ENCODE data around the gene CDK5RAP1.

- TF ChIP-seq, protein P1, sequence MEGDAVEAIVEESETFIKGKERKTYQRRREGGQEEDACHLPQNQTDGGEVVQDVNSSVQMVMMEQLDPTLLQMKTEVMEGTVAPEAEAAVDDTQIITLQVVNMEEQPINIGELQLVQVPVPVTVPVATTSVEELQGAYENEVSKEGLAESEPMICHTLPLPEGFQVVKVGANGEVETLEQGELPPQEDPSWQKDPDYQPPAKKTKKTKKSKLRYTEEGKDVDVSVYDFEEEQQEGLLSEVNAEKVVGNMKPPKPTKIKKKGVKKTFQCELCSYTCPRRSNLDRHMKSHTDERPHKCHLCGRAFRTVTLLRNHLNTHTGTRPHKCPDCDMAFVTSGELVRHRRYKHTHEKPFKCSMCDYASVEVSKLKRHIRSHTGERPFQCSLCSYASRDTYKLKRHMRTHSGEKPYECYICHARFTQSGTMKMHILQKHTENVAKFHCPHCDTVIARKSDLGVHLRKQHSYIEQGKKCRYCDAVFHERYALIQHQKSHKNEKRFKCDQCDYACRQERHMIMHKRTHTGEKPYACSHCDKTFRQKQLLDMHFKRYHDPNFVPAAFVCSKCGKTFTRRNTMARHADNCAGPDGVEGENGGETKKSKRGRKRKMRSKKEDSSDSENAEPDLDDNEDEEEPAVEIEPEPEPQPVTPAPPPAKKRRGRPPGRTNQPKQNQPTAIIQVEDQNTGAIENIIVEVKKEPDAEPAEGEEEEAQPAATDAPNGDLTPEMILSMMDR (conservative IDR thresholded peaks at IDR 0.05; ENCODE audit: low read depth, low read length) = no peak
- TF ChIP-seq EZH2phosphoT487 (IDR thresholded peaks at IDR 0.05; ENCODE audit: borderline replicate concordance, low read length) = no peak
Measured at GRCh38 chr20:33441142-33441955, 40.0 kb upstream of the CDK5RAP1 start.

All from PC-3 (cell line).